IPS-18c (cell line): ENCODE measurements around the gene NPB.

ENCODE experiments used
- H3K4me3 ChIP-seq: 2 replicates; pipeline ENCODE4 v1.7.0; 2013; ENCODE audit warnings: low read depth, mild to moderate bottlenecking, low read length, moderate library complexity; ENCODE audit not compliant: insufficient read depth
- H3K9me3 ChIP-seq: one replicate; pipeline ENCODE4 v1.6.1; 2013; ENCODE audit warnings: mild to moderate bottlenecking, low read length, moderate library complexity; ENCODE audit not compliant: control insufficient read depth, insufficient read depth

The NPB gene

GRCh38 chr17:81928544-81929252, 26.7 kb downstream of the NPB start:
- Histone ChIP-seq H3K9me3 (no peaks in the 10 kb centered on the region), H3K4me3 (peak overlapping the region; percentile 73)

- H3K4me3 ChIP-seq: peak overlapping the region; percentile 73
These were observed 27.5 kb downstream of the NPB start for GRCh38 chr17:81929253-81930141.

GRCh38 chr17:81930142-81931125, 28.4 kb downstream of the NPB start:
- H3K9me3 ChIP-seq: no peaks in the 10 kb centered on the region
- H3K4me3 ChIP-seq: no peak overlapping the region

More at GRCh38 chr17:81929253-81930141, 27.5 kb downstream of the NPB start:
- H3K9me3 ChIP-seq: no peaks in the 10 kb centered on the region

- H3K9me3 ChIP-seq: no peaks in the 10 kb centered on the region
- H3K4me3 ChIP-seq: no peak overlapping the region
These were observed 29.1 kb downstream of the NPB start for GRCh38 chr17:81931189-81931556.

GRCh38 chr17:81931557-81932332, 29.7 kb downstream of the NPB start:
- H3K9me3 ChIP-seq: no peaks in the 10 kb centered on the region
- H3K4me3 ChIP-seq: no peak overlapping the region

GRCh38 chr17:81932333-81932983, 30.4 kb downstream of the NPB start:
- no peaks in the 10 kb centered on the region for H3K9me3 ChIP-seq

GRCh38 chr17:81933178-81933699, 31.2 kb downstream of the NPB start:
- H3K4me3 ChIP-seq: no peak overlapping the region

More at GRCh38 chr17:81932333-81932983, 30.4 kb downstream of the NPB start:
- H3K4me3 ChIP-seq: no peak overlapping the region

GRCh38 chr17:81934098-81934757, 32.2 kb downstream of the NPB start:
- H3K9me3 ChIP-seq: no peaks in the 10 kb centered on the region
- H3K4me3 ChIP-seq: no peak overlapping the region

More at GRCh38 chr17:81933178-81933699, 31.2 kb downstream of the NPB start:
- no peaks in the 10 kb centered on the region for H3K9me3 ChIP-seq

GRCh38 chr17:81934850-81935708, 33.0 kb downstream of the NPB start:
- no peak overlapping the region for H3K4me3 ChIP-seq

GRCh38 chr17:81935709-81936084, 33.7 kb downstream of the NPB start:
- H3K9me3 ChIP-seq: no peaks in the 10 kb centered on the region

More at GRCh38 chr17:81934850-81935708, 33.0 kb downstream of the NPB start:
- H3K9me3 ChIP-seq: no peaks in the 10 kb centered on the region

GRCh38 chr17:81939218-81939617, 37.2 kb downstream of the NPB start:
- Histone ChIP-seq H3K4me3 (no peak overlapping the region), H3K9me3 (no peaks in the 10 kb centered on the region)

More at GRCh38 chr17:81935709-81936084, 33.7 kb downstream of the NPB start:
- no peak overlapping the region for H3K4me3 ChIP-seq

GRCh38 chr17:81939881-81940385, 37.9 kb downstream of the NPB start:
- Histone ChIP-seq H3K9me3 (no peaks in the 10 kb centered on the region), H3K4me3 (no peak overlapping the region)

- Histone ChIP-seq H3K4me3 (no peak overlapping the region), H3K9me3 (no peaks in the 10 kb centered on the region)
These were observed 38.8 kb downstream of the NPB start for GRCh38 chr17:81940538-81941483.
